DLD1 (cell line): Measurements from ENCODE around the gene TPP1.

Experiments
- in situ Hi-C: cut with HindIII; loops from 2 replicates; pipeline ENCODE4 v1.10.0; 2017; ENCODE audit warnings: low sequenced_read_pairs

TPP1 gene

GRCh38 chr11:6596239-6596877 lies 22.9 kb downstream of the TPP1 start:
- in situ Hi-C loops, result no loop called here

GRCh38 chr11:6594142-6594768 lies 25.0 kb downstream of the TPP1 start:
- in situ Hi-C loops, result no loop called here

- in situ Hi-C loops, result no loop called here
These were observed 31.2 kb downstream of the TPP1 start for GRCh38 chr11:6588018-6588417.

GRCh38 chr11:6587360-6587953 lies 31.8 kb downstream of the TPP1 start:
- in situ Hi-C loops, result no loop called here

GRCh38 chr11:6586434-6587359 lies 32.5 kb downstream of the TPP1 start:
- in situ Hi-C loops, result no loop called here

- in situ Hi-C loops, result no loop called here
These were observed 34.7 kb downstream of the TPP1 start for GRCh38 chr11:6584528-6584927.

- in situ Hi-C loops, result no loop called here
These were observed 35.6 kb downstream of the TPP1 start for GRCh38 chr11:6583584-6583983.

- in situ Hi-C loops, result no loop called here
These were observed 39.5 kb downstream of the TPP1 start for GRCh38 chr11:6579681-6580080.

GRCh38 chr11:6578134-6578533 lies 41.1 kb downstream of the TPP1 start:
- in situ Hi-C loops, result no loop called here

GRCh38 chr11:6576471-6577373 lies 42.5 kb downstream of the TPP1 start:
- in situ Hi-C loops, result no loop called here

GRCh38 chr11:6574816-6575715 lies 44.2 kb downstream of the TPP1 start:
- in situ Hi-C loops, result no loop called here

GRCh38 chr11:6572215-6572614 lies 47.0 kb downstream of the TPP1 start:
- in situ Hi-C loops, result no loop called here

GRCh38 chr11:6571434-6572008 lies 47.7 kb downstream of the TPP1 start:
- in situ Hi-C loops, result no loop called here

- in situ Hi-C loops, result no loop called here
These were observed 48.4 kb downstream of the TPP1 start for GRCh38 chr11:6570691-6571427.

- in situ Hi-C loops, result no loop called here
These were observed 49.5 kb downstream of the TPP1 start for GRCh38 chr11:6569706-6570105.

GRCh38 chr11:6568191-6568918 lies 50.9 kb downstream of the TPP1 start:
- in situ Hi-C loops, result no loop called here

- in situ Hi-C loops, result no loop called here
These were observed 51.9 kb downstream of the TPP1 start for GRCh38 chr11:6567371-6567745.
